Activated CD8-positive, alpha-beta memory T cell treated with anti-CD3 and anti-CD28 coated beads for 1 hour (primary cell): ENCODE data around the gene MYADML2.
A peak's percentile ranks its signal among the peaks of the same experiment; 100 is the strongest.

ENCODE experiments used
- DNase-seq, 2 donors: peaks; one replicate each; pipeline ENCODE4 v3.0.0-alpha.2; 2020; ENCODE audit warnings: low read depth in 1 of 2; ENCODE audit errors: extremely low read depth in 1 of 2

The MYADML2 gene

GRCh38 chr17:81940538-81941483, 6.2 kb downstream of the MYADML2 start:
- DNase-seq, result no peak

GRCh38 chr17:81939881-81940385, 7.1 kb downstream of the MYADML2 start:
- no peak for DNase-seq

DNA sequence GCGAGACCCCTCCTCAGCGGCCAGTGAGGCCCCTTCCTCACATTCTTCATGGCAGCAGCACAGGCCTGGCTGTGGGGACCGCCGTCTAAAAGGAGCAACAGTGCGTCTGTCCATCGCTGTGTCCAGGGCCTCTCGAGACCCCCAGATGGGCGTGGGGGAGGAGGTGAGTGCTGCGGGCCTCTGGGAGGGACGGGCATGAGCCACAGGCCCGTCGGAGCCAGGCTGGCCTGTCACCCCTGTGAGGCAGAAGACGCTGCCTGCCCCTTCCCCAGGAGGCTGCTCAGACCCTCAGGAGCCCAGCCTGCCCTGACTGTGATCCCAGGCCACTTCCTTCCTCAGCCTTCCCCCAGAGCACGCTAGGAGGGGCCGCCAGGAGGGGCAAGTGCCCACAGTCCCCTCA, 7.8 kb downstream of the MYADML2 start:
- DNase-seq, result no peak

DNA sequence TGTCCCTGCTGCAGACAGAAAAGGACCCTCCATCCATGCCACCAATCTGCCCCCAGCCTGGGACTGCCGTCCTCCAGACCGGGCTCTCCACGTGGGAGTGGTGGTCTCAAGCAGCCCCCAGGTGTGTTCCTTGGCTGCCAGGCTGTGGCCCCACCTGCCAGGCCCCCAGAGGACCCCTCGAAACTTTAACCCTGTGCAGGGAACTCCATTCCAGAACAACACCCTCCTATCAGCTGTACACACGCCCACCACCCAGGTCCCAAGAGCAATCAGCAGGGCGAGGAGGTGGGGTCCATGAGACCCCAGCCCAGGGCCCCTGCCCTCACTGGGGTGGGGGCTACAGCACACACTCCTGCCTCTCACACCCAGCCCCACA, 11.3 kb downstream of the MYADML2 start:
- no peak for DNase-seq

GRCh38 chr17:81934850-81935708, 12.0 kb downstream of the MYADML2 start:
- no peak for DNase-seq

GRCh38 chr17:81934098-81934757, 12.8 kb downstream of the MYADML2 start:
- no peak for DNase-seq

GRCh38 chr17:81933178-81933699, 13.8 kb downstream of the MYADML2 start:
- DNase-seq, result no peak

DNA sequence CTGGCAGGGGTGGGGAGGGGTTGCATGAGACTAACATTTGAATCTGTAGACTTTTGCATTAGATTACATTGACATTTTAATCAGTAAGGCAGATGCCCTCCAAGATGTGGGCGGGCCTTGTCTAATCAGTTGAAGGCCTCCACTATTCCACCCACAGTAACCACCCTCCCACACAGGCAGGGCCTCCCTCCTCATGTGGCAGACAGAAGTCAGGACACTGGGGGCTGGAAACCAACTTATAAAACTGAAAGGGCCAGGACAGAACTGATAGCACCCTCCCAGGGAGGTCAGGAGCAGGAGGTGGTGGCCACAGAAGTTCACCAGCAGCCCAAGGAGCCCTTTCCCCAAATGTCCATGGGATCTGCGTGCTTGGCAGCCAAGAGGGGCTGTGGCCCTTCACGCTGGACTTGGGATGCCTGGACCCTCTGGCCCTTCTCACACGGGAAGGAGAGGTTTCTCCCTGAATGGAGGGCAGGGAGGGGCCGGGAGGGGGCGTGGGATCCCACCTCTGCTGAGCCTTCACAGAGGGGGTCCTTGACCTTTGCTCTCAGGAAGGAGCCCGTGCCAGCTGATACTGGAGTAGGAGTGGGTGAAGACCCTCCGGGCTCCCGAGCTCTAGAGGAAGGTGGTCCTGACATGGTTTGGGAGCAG, 14.6 kb downstream of the MYADML2 start:
- no peak for DNase-seq

DNA sequence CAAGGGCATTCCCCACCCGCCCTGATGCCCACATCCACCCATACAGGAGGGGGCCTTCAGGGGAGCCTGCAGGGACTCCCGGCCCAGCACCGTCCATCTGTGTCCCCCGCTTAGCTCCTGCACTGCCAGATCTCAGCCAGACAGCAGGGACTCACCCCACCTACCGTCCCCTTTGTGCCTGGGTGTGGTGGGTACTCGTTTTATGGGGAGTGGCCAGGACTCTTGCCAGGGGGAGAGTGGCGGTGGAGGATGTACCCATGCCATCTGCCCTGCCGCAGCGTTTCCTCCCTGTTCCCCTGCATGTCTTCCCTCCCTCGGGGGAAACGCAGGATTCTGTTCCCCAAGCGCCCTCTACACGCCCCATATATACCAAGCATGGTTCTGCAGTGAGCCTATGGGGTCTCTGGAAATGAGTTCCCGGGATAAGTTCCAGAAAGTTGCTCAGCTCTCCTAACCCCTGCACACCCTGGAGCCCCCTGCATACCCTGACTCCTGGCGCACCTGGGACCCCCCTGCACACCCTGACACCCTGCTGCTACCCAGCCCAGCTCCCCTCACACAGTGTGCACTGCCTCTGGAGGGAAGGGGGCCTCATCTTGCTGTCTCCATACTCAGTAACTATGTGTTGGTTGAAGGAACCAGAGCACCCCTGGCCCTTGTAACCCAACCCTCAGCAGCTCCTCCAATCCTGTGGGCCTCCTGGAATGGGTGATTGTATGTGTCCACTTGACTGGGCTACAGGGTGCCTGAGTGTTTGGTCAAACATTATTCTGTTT, 15.3 kb downstream of the MYADML2 start:
- no peak for DNase-seq

GRCh38 chr17:81931189-81931556, 15.9 kb downstream of the MYADML2 start:
- no peak for DNase-seq

- no peak for DNase-seq
Measured at GRCh38 chr17:81930142-81931125, 16.6 kb downstream of the MYADML2 start.

GRCh38 chr17:81929253-81930141, 17.5 kb downstream of the MYADML2 start:
- DNase-seq, result no peak

- no peak for DNase-seq
Measured at GRCh38 chr17:81928544-81929252, 18.3 kb downstream of the MYADML2 start.

DNA sequence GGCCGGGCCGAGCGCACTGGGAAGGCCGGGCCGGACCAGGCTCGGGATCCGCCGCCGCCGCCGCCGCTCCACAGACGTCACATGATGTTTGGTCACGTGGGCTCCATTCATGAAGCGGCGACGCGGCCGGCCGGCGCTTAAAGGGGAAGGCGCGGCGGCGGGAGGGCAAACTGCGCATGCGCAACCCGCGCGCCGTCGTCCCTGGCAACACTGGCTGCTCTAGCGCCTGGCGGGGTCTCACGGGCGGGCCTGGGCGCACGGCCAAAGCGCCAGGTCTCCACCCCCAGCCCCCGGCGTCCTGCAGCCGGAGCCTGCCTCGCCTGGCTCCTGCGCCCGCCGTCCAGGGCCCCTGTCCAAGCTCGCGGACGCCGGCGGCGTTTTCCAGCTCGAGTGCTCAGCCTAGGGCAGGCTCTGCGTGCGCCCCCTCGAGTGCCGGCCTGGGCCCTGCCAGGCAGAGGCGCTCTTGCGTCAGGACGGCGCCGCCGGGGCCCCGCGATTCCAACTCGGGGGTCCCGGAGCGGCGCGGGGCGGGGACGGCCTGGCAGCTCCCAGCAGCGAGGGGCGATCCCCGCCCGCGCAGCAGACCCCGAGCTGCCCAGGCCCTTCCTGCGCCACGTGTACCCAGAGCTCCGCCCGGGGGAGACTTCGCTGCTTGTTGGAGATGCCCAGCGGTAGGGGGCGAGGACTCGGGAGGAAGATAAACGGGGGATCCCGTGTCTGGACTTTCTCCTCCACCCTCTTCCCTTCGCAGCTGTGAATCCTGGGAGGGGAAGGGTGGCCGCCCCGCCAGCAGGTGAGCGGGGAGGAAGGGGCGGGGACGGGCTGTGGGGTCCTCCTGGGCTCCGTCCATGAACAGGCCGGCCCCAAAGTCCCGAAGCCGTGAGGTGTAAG, 19.1 kb downstream of the MYADML2 start, which contains the start of gene MAFG:
Gene MAFG, minus strand, starts transcription at position 83 of the 891 bp plus-strand sequence. CDS start 4,550 bp downstream, outside the sequence.
- peak; percentile 69 to 85 for DNase-seq

GRCh38 chr17:81927152-81927652, 19.8 kb downstream of the MYADML2 start:
- DNase-seq, result no peak
